Measurements from ENCODE around the gene DNAJC15.

- TF ChIP-seq CTCF (IDR thresholded peaks at IDR 0.05) (no peak), POLR2A (IDR thresholded peaks at IDR 0.05) (no peak)
Observed at GRCh38 chr13:43123856-43124255, 100.5 kb downstream of the DNAJC15 start.

Data from transverse colon (tissue), 3 donors.